Thymus (tissue), 11 donors: Measurements from ENCODE around the gene KCNQ1. TPM values are rescaled to one million over a fixed set of nuclear protein-coding genes. Genes with fewer than 3 reads are reported as not detected.

Experiments
- DNase-seq, 9 donors: peaks; one replicate each; pipeline ENCODE4 v3.0.0-alpha.2; 2013; ENCODE audit warnings: low spot score in 9 of 9, low read depth in 6 of 9, missing footprints in 1 of 9
- H3K27ac ChIP-seq, 2 donors: one replicate each; pipeline ENCODE4 v1.5.1; 2013; ENCODE audit warnings: control low read depth in 1 of 2, low read depth in 1 of 2, low read length in 1 of 2, mild to moderate bottlenecking in 1 of 2, moderate library complexity in 1 of 2
- H3K27me3 ChIP-seq, 2 donors: one replicate each; pipeline ENCODE4 v1.5.1; 2013; ENCODE audit warnings: low read length in 1 of 2; ENCODE audit not compliant: control insufficient read depth in 2 of 2, insufficient read depth in 1 of 2
- H3K36me3 ChIP-seq, 2 donors: one replicate each; pipeline ENCODE4 v1.5.1; 2013; ENCODE audit warnings: low read length in 1 of 2, mild to moderate bottlenecking in 1 of 2, moderate library complexity in 1 of 2; ENCODE audit not compliant: control insufficient read depth in 2 of 2, insufficient read depth in 2 of 2
- H3K4me1 ChIP-seq, 2 donors: one replicate each; pipeline ENCODE4 v1.5.1; 2013; ENCODE audit warnings: low read length in 2 of 2; ENCODE audit not compliant: control insufficient read depth in 2 of 2, insufficient read depth in 2 of 2
- H3K4me3 ChIP-seq, 2 donors: one replicate each; pipeline ENCODE4 v1.5.1; 2013; ENCODE audit warnings: low read length in 2 of 2, control low read depth in 1 of 2, mild to moderate bottlenecking in 1 of 2
- H3K9me3 ChIP-seq, 2 donors: one replicate each; pipeline ENCODE4 v1.5.1; 2013; ENCODE audit warnings: low read length in 1 of 2, mild to moderate bottlenecking in 1 of 2; ENCODE audit not compliant: control insufficient read depth in 2 of 2, insufficient read depth in 1 of 2
- WGBS: extraction: QIAGEN DNeasy Blood & Tissue Kit; methylation state at CpG from one replicate; pipeline ENCODE4 v1.1.7; 2013; 5-methylcytosine and 5-hydroxymethylcytosine counted together
- polyA plus RNA-seq: library from polyadenylated mRNA; stranded (reverse); fragments of 200-250 nt; gene quantifications from one replicate; pipeline ENCODE4 v1.2.3, GENCODE V29; 2013
- total RNA-seq: library from RNA; stranded (reverse); fragments of 120-200 nt; gene quantifications from one replicate; pipeline ENCODE4 v1.2.4, GENCODE V29; 2013
- donor health status: healthy.

KCNQ1 gene
- total and polyA plus RNA-seq, 2 donors: 0.94 to 3.7 TPM

GRCh38 chr11:2846056-2846455, 401.2 kb downstream of the KCNQ1 start:
- WGBS: 79% methylated on average over 17 of the region's 17 CpGs
- H3K9me3 ChIP-seq: no peaks in the 10 kb centered on the region
- no peak overlapping the region for H3K27ac ChIP-seq
- DNase-seq: peak in 6 of 9 donors; percentile 11 to 66 (median 39)
- peaks cover 0 to 19% of the 10 kb centered on the region in 2 donors for H3K27me3 ChIP-seq
- H3K4me3 ChIP-seq: no peak overlapping the region
- peaks cover 0 to 54% of the 10 kb centered on the region in 2 donors for H3K4me1 ChIP-seq
- no peaks in the 10 kb centered on the region for H3K36me3 ChIP-seq

GRCh38 chr11:2846470-2846869, 401.7 kb downstream of the KCNQ1 start:
- no peak overlapping the region for H3K4me3 ChIP-seq
- H3K27ac ChIP-seq: no peak overlapping the region
- peaks cover 0 to 17% of the 10 kb centered on the region in 2 donors for H3K27me3 ChIP-seq
- peaks cover 0 to 54% of the 10 kb centered on the region in 2 donors for H3K4me1 ChIP-seq
- no peaks in the 10 kb centered on the region for H3K36me3 ChIP-seq
- H3K9me3 ChIP-seq: peaks cover 0 to 1% of the 10 kb centered on the region in 2 donors
- WGBS: 90% methylated on average over 11 of the region's 11 CpGs
- DNase-seq: no peak

- WGBS: 87% methylated on average over 21 of the region's 21 CpGs
- no peak overlapping the region for H3K4me3 ChIP-seq
- peaks cover 0 to 1% of the 10 kb centered on the region in 2 donors for H3K9me3 ChIP-seq
- no peaks in the 10 kb centered on the region for H3K36me3 ChIP-seq
- H3K27ac ChIP-seq: no peak overlapping the region
- peaks cover 0 to 54% of the 10 kb centered on the region in 2 donors for H3K4me1 ChIP-seq
- DNase-seq: peak in 2 of 9 donors; percentile 18 to 22
- H3K27me3 ChIP-seq: peaks cover 0 to 17% of the 10 kb centered on the region in 2 donors
These were observed 402.8 kb downstream of the KCNQ1 start for GRCh38 chr11:2847561-2847960.

- no peak overlapping the region for H3K27ac ChIP-seq
- H3K4me3 ChIP-seq: no peak overlapping the region
- peaks cover 0 to 47% of the 10 kb centered on the region in 2 donors for H3K4me1 ChIP-seq
- no peak for DNase-seq
- WGBS: 96% methylated on average over 9 of the region's 9 CpGs
- H3K27me3 ChIP-seq: peaks cover 0 to 8% of the 10 kb centered on the region in 2 donors
- H3K36me3 ChIP-seq: no peaks in the 10 kb centered on the region
- peaks cover 0 to 1% of the 10 kb centered on the region in 2 donors for H3K9me3 ChIP-seq
These were observed 403.7 kb downstream of the KCNQ1 start for GRCh38 chr11:2848497-2848896.

GRCh38 chr11:2849994-2850770, 405.4 kb downstream of the KCNQ1 start:
- Histone ChIP-seq H3K4me3 (no peak overlapping the region), H3K9me3 (peaks cover 0 to 1% of the 10 kb centered on the region in 2 donors)
- no peak for DNase-seq

GRCh38 chr11:2853401-2853800, 408.6 kb downstream of the KCNQ1 start:
- peaks cover 0 to 1% of the 10 kb centered on the region in 2 donors for H3K9me3 ChIP-seq
- no peaks in the 10 kb centered on the region for H3K4me1 ChIP-seq
- no peaks in the 10 kb centered on the region for H3K36me3 ChIP-seq
- 98% methylated on average over 12 of the region's 12 CpGs for WGBS
- no peak for DNase-seq
- H3K27me3 ChIP-seq: no peaks in the 10 kb centered on the region
- no peak overlapping the region for H3K4me3 ChIP-seq
- H3K27ac ChIP-seq: no peak overlapping the region

More at GRCh38 chr11:2849994-2850770, 405.4 kb downstream of the KCNQ1 start:
- Histone ChIP-seq H3K27me3 (no peaks in the 10 kb centered on the region), H3K4me1 (peaks cover 0 to 30% of the 10 kb centered on the region in 2 donors), H3K27ac (no peak overlapping the region), H3K36me3 (no peaks in the 10 kb centered on the region)
- 95% methylated on average over 53 of the region's 53 CpGs for WGBS

- WGBS: 82% methylated on average over 7 of the region's 7 CpGs
- Histone ChIP-seq H3K27me3 (peaks cover 0 to 2% of the 10 kb centered on the region in 2 donors), H3K4me1 (no peaks in the 10 kb centered on the region), H3K36me3 (no peaks in the 10 kb centered on the region), H3K27ac (no peak overlapping the region), H3K4me3 (no peak overlapping the region), H3K9me3 (peaks cover 0 to 1% of the 10 kb centered on the region in 2 donors)
- DNase-seq: no peak
These were observed 409.3 kb downstream of the KCNQ1 start for GRCh38 chr11:2853997-2854560.

- peaks cover 0 to 12% of the 10 kb centered on the region in 2 donors for H3K27me3 ChIP-seq
- no peak overlapping the region for H3K27ac ChIP-seq
- WGBS: 94% methylated on average over 8 of the region's 8 CpGs
- H3K4me3 ChIP-seq: no peak overlapping the region
- peaks cover 0 to 1% of the 10 kb centered on the region in 2 donors for H3K9me3 ChIP-seq
- no peaks in the 10 kb centered on the region for H3K4me1 ChIP-seq
- no peaks in the 10 kb centered on the region for H3K36me3 ChIP-seq
- no peak for DNase-seq
These were observed 410.4 kb downstream of the KCNQ1 start for GRCh38 chr11:2855162-2855561.

GRCh38 chr11:2857276-2857675, 412.5 kb downstream of the KCNQ1 start:
- Histone ChIP-seq H3K27ac (no peak overlapping the region), H3K4me3 (no peak overlapping the region), H3K36me3 (no peaks in the 10 kb centered on the region), H3K9me3 (no peaks in the 10 kb centered on the region), H3K27me3 (peaks cover 19 to 32% of the 10 kb centered on the region in 2 donors), H3K4me1 (no peaks in the 10 kb centered on the region)
- DNase-seq: no peak
- WGBS: 97% methylated on average over 11 of the region's 11 CpGs
